ENCODE data around the gene TRPM8. TPM values are rescaled to one million over a fixed set of nuclear protein-coding genes. Genes with fewer than 3 reads are reported as not detected.
"Not testable (repeated sequence)": the region's sequence is repeated elsewhere in the genome, so short reads cannot be mapped to it uniquely, and the experiment has no call there.

TRPM8 gene
- 0.37 TPM in 1 of 2 replicates, not detected in the other for total RNA-seq (2014; rRNA removed; shearing (Covaris generic); ENCODE audit: low replicate concordance)

DNA sequence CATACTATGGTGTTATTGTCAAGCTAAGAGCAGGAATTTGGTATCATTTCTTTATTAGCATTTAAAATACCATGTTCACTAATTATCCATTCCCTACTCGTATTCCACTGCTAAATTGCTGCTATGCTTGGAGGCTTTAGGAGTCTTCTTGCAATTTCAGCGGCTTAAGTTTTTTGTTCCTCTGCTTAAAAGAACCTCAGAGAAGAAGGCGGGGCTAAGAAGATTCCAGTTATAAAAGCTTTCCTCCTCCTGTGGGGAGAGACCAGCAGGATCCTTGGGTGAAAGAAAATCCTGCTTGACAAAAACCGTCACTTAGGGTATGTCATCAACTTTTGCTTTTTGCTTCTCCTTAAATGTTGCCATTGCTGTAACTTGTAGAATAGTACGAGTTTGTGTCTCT, at the start of gene TRPM8:
Gene TRPM8, plus strand, starts transcription at position 258 of the 400 bp plus-strand sequence. CDS start 9,165 bp downstream, outside the sequence.
- DNase-seq (ENCODE audit: low read depth): no peak
- in situ Hi-C loops (cut with HindIII; ENCODE audit: low pct_unique_long_range_greater_than_20kb, low sequenced_read_pairs): no loop called here

DNA sequence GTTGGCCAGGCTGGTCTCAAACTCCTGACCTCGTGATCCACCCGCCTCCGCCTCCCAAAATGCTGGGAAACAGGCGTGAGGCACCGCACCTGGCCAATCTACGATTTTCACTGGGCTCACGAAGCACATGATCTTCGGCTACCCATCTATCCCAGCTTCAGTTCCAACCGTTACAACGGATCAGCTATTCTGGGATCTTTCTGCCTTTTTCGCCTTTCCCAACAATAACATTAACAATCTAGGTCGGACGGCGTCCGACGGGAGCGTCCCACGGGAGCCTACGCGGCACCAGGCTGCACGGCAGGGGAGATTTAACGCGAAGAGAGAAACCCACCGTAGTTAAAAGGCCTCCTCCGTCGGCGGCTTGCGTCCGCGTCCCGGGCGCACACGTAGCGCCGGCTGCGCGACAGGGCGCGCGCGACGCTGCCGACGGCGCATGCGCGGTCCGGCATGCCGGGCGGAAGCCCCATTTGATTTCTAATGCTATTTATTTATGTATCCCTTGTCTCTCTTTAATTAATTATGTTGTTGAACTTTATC, 49.1 kb upstream of the TRPM8 start, which contains the start of gene MSL3B:
Gene MSL3B, minus strand, starts transcription at position 394 of the 540 bp plus-strand sequence.
- DNase-seq (ENCODE audit: low read depth): no peak
- in situ Hi-C loops (cut with HindIII; ENCODE audit: low pct_unique_long_range_greater_than_20kb, low sequenced_read_pairs): no loop called here

DNA sequence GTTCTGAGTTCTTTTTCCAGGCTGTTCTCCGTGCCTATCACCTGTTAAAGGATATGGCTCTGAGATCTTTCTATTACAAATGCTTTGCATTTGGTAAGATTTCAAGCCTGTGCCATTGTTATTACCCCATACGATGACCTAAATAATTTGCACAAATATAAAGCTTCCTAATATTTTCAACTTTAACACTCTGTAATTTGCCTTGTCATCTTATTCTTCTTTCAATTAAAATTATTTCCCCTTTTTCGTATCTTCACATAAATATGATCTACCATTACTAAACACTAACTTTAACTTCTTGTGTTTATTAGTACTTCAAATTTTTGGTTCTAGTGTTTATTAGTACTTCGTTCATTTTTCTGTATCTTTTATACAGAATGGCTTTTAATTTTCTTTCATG, 45.7 kb upstream of the TRPM8 start:
- in situ Hi-C loops (cut with HindIII; ENCODE audit: low pct_unique_long_range_greater_than_20kb, low sequenced_read_pairs): no loop called here

DNA sequence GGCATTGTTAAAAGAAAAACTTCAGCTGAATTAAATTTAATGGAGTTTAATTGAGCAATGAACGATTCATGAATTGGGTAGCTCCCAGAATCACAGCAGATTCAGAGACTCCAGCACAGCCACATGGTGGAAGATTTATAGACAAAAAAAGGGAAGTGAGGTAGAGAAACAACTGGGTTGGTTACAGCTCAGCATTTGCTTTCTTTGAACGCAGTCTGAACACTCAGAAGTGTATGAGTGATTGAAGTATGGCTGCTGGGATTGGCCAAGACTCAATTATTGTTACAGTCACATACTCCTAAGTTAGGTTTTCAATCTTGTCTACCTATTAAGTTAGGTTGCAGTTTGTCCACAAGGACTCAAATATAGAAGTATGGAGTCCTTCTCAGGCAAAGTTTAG, 45.0 kb upstream of the TRPM8 start:
- DNase-seq (ENCODE audit: low read depth); in situ Hi-C loops (cut with HindIII; ENCODE audit: low pct_unique_long_range_greater_than_20kb, low sequenced_read_pairs): not testable (repeated sequence)

More for the DNA sequence above, 45.7 kb upstream of the TRPM8 start:
- DNase-seq (ENCODE audit: low read depth): no peak

DNA sequence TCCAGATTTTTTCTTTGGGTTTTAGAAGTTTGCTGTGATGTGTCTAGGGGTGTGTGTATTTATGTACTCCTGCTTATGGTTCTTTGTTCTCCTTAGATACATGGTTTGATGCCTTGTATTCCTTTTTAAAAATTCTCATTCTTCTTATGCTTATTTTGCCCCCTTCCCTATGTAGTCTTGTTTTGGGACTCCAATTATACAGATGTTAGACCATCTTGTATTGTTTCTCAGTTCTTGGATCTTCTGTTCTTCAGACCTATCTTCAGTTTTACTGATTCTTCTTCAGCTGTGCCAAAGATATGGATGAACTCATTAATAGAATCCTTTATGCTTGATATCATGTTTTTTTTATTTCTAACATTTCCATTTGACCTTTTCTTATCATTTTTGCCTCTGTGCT, 34.8 kb upstream of the TRPM8 start:
- DNase-seq (ENCODE audit: low read depth): no peak
- in situ Hi-C loops (cut with HindIII; ENCODE audit: low pct_unique_long_range_greater_than_20kb, low sequenced_read_pairs): no loop called here

DNA sequence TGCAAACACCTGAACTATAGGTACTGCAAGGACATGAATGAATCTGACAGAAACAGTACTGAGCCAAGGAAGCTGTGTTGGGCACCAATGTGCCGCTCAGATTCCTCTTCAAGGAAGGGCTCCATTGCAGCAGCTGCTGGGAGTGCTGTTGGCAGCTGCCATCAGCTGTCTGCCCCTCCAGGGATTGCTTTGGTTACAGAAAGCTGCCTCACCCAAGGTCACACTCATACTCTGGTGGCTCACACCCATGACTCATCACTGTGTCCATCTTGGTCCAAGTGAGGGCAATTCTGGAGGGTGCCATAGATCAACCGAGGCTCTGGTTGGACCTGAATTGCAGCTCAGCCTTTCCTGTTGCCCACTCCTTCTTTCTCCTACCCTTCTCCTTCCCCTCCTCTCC, 24.4 kb upstream of the TRPM8 start:
- no peak for DNase-seq (ENCODE audit: low read depth)
- in situ Hi-C loops (cut with HindIII; ENCODE audit: low pct_unique_long_range_greater_than_20kb, low sequenced_read_pairs): no loop called here

DNA sequence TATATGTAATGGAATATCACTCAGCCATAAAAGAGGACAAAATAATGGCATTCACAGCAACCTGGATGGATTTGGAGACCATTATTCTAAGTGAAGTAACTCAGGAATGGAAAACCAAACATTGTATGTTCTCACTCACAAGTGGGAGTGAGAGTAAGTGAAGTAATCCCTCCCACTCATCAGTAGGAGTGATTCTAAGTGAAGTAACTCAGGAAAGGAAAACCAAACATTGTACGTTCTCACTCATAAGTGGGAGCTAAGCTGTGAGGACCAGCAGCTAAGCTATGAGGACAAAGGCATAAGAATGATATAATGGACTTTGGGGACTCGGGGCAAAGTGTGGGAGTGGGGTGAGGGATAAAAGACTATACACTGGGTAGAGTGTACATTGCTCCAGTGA, 20.9 kb upstream of the TRPM8 start:
- DNase-seq (ENCODE audit: low read depth); in situ Hi-C loops (cut with HindIII; ENCODE audit: low pct_unique_long_range_greater_than_20kb, low sequenced_read_pairs): not testable (repeated sequence)

DNA sequence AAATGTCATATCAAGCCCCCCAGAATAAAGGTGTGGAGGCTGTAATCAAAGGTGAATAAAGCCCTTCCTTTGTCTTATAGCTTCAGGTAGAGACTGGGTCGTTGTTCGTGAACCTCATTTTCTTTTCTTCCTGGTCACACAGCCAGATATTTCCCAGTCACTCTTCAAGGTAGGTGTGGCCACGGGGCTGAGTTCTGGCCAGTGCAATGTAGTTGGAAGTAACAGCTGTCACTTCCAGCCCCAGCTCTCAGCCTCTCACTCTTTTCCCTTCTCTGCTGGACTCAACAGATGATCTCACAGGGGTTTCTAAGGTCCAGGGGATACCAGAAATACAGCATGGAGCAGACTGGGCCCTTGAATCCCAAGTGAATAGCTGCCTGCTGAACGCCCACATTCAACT, 15.8 kb upstream of the TRPM8 start:
- in situ Hi-C loops (cut with HindIII; ENCODE audit: low pct_unique_long_range_greater_than_20kb, low sequenced_read_pairs): no loop called here
- DNase-seq (ENCODE audit: low read depth): no peak

DNA sequence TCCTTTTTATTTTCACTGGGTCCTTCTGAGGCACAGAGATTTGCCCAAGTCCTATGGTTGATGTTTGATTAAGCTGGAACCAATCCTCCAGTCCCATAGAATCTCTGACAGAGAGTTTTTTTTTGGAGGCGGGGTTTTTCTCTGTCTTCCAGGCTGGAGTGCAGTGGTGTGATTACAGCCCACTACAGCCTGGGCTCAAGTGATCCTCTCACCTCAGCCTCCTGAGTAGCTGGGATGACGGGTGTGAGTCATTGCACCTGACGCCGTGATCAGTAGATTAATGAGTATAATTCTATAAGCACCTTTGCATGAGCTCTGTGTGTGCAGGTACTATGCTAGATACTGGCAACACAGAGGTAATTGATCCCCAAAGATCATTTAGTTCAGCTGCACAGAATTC, 15.3 kb upstream of the TRPM8 start:
- DNase-seq (ENCODE audit: low read depth): no peak

DNA sequence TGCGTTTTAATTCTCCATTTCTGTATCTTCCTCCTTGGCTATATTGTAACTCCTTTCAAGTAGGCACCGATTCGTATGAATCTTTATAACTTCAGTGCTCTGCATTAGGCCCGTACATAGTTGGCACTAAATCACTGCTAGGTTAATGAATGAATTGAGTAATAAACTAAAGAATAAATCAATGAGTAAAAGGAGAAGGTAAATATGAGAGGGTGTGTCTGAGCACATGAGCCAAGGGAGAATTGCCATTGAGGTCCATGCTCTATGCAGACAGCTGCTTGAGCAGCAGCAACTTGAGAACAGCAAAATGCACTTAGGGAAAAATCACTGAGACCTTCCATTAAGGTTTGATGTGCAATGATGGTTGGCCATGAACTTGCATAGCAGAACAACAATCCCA, 11.2 kb upstream of the TRPM8 start:
- in situ Hi-C loops (cut with HindIII; ENCODE audit: low pct_unique_long_range_greater_than_20kb, low sequenced_read_pairs): no loop called here
- DNase-seq (ENCODE audit: low read depth): no peak

More for the DNA sequence above, 15.3 kb upstream of the TRPM8 start:
- in situ Hi-C loops (cut with HindIII; ENCODE audit: low pct_unique_long_range_greater_than_20kb, low sequenced_read_pairs): no loop called here

DNA sequence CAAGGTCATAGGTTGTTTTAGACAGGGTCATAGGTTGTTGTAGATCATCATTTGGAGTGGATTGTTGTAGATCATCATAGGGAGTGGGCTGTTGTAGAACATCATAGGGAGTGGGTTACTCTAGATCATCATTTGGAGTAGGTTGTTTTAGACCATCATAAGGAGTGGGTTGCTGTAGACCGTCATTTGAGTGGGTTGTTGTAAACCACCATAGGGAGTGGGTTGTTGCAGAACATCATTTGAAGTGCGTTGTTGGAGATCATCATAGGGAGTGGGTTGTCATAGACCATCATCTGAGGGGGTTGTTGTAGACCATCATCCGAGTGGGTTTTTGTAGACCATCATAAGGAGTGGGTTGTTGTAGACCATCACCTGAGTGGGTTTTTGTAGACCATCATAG, 9.5 kb upstream of the TRPM8 start:
- no peak for DNase-seq (ENCODE audit: low read depth)
- in situ Hi-C loops (cut with HindIII; ENCODE audit: low pct_unique_long_range_greater_than_20kb, low sequenced_read_pairs): no loop called here

DNA sequence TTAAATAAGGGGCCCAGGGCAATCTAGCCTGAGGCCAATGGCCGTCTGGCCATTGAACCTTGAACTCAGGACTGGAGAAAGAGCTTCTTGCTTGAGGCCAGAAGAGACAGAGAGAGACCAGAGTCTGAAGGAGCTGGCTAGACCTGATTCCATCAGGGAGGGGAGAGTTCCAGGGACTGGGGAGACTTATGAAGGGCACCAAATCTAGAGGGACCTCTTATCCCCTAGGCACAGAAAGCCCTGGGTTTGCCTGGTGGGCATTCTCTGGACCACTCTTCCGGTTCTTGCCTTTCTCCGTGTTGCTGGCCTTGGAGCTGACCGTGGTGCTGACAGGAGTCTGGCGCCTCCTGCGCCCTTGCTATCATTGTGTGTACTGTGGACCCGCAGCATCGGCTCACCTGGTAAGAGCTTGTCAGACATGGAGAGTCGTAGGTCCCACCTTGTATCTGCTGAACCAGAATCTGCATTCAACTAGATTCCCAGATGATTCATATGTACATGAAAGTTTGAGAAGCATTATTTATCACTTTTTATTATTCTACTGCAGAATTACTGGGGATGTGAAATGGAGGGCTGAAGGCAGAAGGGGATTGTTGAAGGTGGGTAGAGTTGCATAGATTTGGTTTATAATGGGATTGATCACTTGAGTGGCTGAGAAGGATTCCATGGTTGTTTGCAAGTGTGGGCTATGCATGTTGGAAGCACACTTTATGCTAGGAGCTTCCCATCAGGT, 4.3 kb upstream of the TRPM8 start:
- in situ Hi-C loops (cut with HindIII; ENCODE audit: low pct_unique_long_range_greater_than_20kb, low sequenced_read_pairs): no loop called here

DNA sequence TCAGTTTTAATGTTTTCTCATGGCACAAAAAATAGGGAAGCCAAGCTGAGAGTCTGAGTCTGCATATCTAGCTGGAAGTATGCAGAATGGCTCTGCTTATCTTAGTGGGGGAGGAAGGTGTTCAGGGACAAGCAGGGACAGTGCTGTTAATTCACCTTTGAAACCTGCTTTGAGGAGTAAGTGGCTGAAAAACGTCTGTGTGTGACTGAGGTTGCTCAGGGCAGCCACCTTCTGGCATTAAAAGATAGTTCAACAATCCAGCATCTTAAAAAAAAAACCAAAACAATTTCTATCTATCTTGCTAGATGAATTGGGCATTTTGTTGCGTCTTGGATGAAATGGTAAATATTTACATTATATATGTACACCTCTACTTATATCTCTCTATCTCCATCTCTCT, 2.0 kb upstream of the TRPM8 start:
- in situ Hi-C loops (cut with HindIII; ENCODE audit: low pct_unique_long_range_greater_than_20kb, low sequenced_read_pairs): no loop called here
- DNase-seq (ENCODE audit: low read depth): no peak

More for the DNA sequence above, 4.3 kb upstream of the TRPM8 start:
- DNase-seq (ENCODE audit: low read depth): peak; percentile 14

DNA sequence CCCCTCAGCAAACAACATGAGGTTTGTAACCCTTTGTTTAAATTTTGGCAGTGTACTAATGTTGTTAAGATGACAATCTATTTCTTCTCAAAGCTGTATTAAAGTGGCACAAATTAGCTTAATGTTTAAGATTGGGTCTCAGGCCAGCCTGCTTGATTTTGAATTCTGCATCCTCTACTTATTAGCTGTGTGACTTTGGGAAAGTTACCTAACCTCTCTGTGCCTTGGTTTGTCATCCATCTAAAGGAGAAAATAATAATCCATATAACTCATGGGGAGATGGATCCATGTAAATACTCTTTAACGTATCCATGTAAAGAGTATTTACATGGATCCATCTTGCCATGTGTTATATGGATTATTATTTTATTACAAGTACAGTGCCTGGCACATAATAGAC, 2.1 kb downstream of the TRPM8 start:
- DNase-seq (ENCODE audit: low read depth): no peak
- in situ Hi-C loops (cut with HindIII; ENCODE audit: low pct_unique_long_range_greater_than_20kb, low sequenced_read_pairs): no loop called here

DNA sequence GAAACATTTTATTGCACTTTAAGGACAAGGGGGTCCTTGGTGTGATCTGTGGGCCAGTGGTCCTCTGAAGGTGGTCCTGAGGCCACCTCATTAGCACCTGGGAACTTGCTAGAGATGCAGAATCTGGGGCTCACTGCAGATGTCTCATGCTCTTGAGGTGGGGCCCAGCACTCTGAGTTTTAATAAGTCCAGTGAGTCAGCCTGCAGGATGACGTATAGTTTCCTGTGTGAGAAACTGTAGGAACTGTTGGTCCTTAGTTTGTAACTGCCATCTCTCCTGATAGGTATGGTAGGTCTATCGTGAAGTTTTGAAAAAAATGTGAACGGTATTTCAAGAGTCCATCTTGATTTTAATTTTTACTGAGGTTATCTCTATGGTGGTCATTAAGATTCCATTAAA, 2.8 kb downstream of the TRPM8 start:
- DNase-seq (ENCODE audit: low read depth): no peak
- in situ Hi-C loops (cut with HindIII; ENCODE audit: low pct_unique_long_range_greater_than_20kb, low sequenced_read_pairs): no loop called here

DNA sequence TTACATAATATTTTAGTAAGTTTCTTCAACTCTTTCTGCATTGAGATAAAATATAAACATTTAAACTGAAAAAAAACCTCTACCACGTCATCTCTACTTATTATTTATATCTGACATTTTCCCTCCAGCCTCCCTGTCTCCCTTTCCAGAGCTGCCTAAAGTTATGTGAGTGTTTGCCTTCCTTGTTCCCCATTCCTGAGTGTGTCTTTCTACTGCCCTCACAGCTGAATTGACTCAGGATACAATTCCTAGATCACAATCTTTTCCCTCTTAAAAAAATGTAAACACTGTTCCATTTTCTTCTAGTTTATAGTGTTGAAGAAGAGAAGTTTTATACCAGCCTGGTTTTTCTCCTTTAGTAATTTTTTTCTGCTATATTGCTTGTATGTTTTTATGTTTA, 5.3 kb downstream of the TRPM8 start:
- DNase-seq (ENCODE audit: low read depth): no peak
- in situ Hi-C loops (cut with HindIII; ENCODE audit: low pct_unique_long_range_greater_than_20kb, low sequenced_read_pairs): no loop called here

DNA sequence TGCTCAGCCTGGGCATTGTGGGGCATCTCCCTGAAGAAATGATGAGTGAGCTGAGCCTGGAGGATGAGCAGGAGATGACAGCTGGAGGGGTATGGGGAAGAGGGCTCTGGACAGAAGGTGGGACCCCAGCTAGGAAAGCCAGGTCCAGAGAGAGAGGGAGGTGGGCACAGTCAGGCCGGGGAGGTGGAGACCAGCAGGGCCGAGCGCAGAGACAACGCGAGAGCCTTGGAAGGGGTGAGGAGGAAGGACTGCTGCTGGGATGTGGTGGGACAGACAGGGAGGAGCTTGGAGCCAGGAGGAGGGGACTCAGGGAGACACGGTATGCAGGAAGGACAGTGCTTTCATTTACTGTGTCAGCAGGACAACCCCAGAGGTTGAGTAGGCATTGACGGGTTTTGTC, 8.2 kb downstream of the TRPM8 start:
- in situ Hi-C loops (cut with HindIII; ENCODE audit: low pct_unique_long_range_greater_than_20kb, low sequenced_read_pairs): no loop called here
- no peak for DNase-seq (ENCODE audit: low read depth)

DNA sequence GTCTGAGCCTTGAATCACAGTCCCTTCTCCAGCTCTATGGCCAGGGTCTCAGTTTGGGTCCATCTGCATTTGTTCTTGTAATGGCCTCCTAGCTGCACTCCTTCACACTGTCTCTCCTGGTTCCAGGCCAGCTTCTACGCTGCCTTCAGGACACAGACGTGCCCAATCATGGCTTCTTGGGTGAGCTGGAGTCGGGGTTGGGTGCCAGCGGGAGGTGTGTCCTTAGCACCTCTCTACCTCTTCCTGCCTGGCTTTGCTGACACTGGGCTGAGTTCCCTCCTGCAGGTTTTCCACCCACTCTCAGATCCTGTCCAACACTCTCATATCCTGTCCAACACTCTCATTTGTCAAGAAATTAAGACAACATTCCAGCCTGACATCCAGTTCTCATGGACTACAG, 9.6 kb downstream of the TRPM8 start:
- DNase-seq (ENCODE audit: low read depth): no peak
- in situ Hi-C loops (cut with HindIII; ENCODE audit: low pct_unique_long_range_greater_than_20kb, low sequenced_read_pairs): no loop called here

DNA sequence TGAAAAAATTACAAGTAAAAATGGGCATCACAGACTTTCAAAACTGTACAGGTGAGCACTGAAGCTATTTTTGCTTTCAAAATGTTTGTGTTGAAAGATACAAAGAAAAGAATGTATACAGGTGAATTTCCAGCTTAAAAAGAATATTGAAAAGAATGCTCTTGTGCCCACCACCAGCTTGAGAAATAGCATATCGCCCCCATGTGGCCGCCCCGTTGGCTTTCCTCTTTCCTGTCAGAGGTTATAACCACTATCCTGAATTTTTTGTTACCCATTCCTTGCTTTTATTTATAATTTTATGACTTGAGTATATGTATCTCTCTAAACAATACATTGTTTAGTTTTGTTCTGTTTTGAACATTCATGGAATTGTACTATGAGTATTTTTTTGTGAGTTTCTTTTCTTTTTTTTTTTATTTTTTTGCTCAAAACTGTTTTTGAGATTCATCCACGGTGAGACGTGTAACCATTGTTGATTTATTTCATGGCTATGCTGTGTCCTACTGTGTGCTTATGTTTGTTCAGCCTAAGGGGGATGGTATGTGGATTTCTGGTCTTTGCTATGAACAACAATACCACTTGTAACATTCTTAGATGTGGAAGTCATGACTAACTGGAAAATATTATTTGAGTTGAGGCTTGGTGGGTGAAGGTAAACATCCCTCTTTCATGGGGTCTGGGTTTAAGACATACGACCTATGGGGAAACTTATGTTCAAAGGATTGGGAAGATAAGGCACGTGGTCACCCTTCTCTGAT, 11.6 kb downstream of the TRPM8 start:
- DNase-seq (ENCODE audit: low read depth): no peak

More for the DNA sequence above, 11.6 kb downstream of the TRPM8 start:
- in situ Hi-C loops (cut with HindIII; ENCODE audit: low pct_unique_long_range_greater_than_20kb, low sequenced_read_pairs): no loop called here

Data from Caki2 (cell line).